Measurements from ENCODE around the gene ITIH5.

GRCh38 chr10:7598771-7599170 is 68.0 kb downstream of the ITIH5 start:
- TF ChIP-seq POLR2AphosphoS5 (IDR thresholded peaks at IDR 0.05; ENCODE audit: borderline replicate concordance, low read depth, low read length) (no peak), EZH2 (IDR thresholded peaks at IDR 0.05) (no peak), FOXP2 (optimal IDR thresholded peaks at IDR 0.05; ENCODE audit: control extremely low read depth, extremely low read length, insufficient read depth) (no peak)
